Endothelial cell of umbilical vein (primary cell): ENCODE measurements around the gene ECEL1.

Experiments used
- CTCF ChIP-seq, 2 donors: IDR thresholded peaks; 1 replicate in 1 of 2; 2 replicates in 1 of 2; pipeline ENCODE4 v1.5.1; 2011; ENCODE audit warnings: low read length in 2 of 2, mild to moderate bottlenecking in 2 of 2, moderate library complexity in 2 of 2, control low read depth in 1 of 2, inconsistent platforms in 1 of 2, low read depth in 1 of 2; ENCODE audit not compliant: insufficient read depth in 1 of 2; ENCODE audit errors: extremely low read depth in 1 of 2
- MAX ChIP-seq: IDR thresholded peaks from 2 replicates; pipeline ENCODE4 v1.6.1; 2011; ENCODE audit not compliant: insufficient read depth, insufficient read length
- POLR2A ChIP-seq: IDR thresholded peaks from 2 replicates; pipeline ENCODE4 v1.6.1; 2012; ENCODE audit warnings: low read depth, mild to moderate bottlenecking, control low read depth, low read length
- POLR2AphosphoS5 ChIP-seq: IDR thresholded peaks from 2 replicates; pipeline ENCODE4 v1.6.1; 2012; ENCODE audit warnings: low read depth, mild to moderate bottlenecking, control low read depth, low read length, moderate library complexity; ENCODE audit not compliant: insufficient read depth

DNA sequence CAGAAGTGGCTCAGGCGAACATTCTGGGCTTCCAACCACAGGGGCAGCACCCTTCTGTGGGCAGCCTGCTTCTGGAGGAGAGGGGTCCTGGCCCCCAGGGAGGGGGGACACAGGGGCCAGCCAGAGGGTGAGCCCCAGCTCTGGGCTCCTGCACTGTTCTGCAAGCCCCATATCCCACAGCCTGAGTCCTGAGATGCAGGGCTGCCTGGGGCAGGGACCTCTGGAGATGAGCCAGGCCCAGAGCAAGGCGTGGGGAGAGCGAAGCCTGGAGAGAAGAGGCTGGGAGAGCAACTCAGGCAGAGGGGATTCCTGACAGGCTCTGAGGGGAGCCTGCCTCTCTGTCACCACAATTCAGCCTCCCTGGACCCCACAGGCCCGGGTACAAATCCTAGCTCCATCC lies 19.1 kb upstream of the ECEL1 start:
- TF ChIP-seq CTCF (IDR thresholded peaks at IDR 0.05; ENCODE audit: extremely low read depth in 1 of 2, insufficient read depth in 1 of 2, low read depth in 1 of 2, low read length in 2 of 2): no peak
- TF ChIP-seq MAX: no peak
- TF ChIP-seq POLR2A: no peak
- no peak for TF ChIP-seq POLR2AphosphoS5
